Subcutaneous preadipocyte (primary cell): ENCODE results near the gene NAGLU. TPM values are rescaled to one million over a fixed set of nuclear protein-coding genes. Genes with fewer than 3 reads are reported as not detected.

Experiments
- small RNA-seq: library from RNA; depleted of rRNA; stranded (forward); fragments of <200 nt; gene quantifications from one replicate; pipeline ENCODE3, GENCODE V24; 2012
- total RNA-seq: library from RNA; depleted of rRNA; stranded (reverse); fragments of >200 nt; gene quantifications from 2 replicates; pipeline ENCODE4 v1.2.3, GENCODE V29; 2012

The NAGLU gene
- total RNA-seq, result 25.4 and 29.1 TPM in 2 replicates

GRCh38 chr17:42536048-42536371 is at the start of gene NAGLU:
Gene NAGLU, plus strand, starts transcription at chr17:42536241. Its CDS starts 32 bp downstream, at chr17:42536273.

GRCh38 chr17:42552736-42553135 is 16.7 kb downstream of the NAGLU start, which contains the start of gene HSD17B1:
Gene HSD17B1, plus strand, starts transcription at chr17:42552923. Its CDS starts 11 bp downstream, at chr17:42552934.

GRCh38 chr17:42561897-42562387 is 25.9 kb downstream of the NAGLU start, which contains the start of gene COASY:
Gene COASY, plus strand, starts transcription at chr17:42562148. Its CDS starts 475 bp downstream, at chr17:42562623.

GRCh38 chr17:42566883-42567573 is 31.0 kb downstream of the NAGLU start, which contains the start of gene MLX:
Gene MLX, plus strand, starts transcription at chr17:42567100. Its CDS starts 25 bp downstream, at chr17:42567125.

GRCh38 chr17:42577532-42578281 is 41.7 kb downstream of the NAGLU start, which contains the start of gene PSMC3IP:
Gene PSMC3IP, minus strand, starts transcription at chr17:42577729. Its CDS starts 43 bp downstream, at chr17:42577686.

Small RNAs within 50 kb of the gene (small RNA-seq; reads per million reads assigned to genes)
- gene MIR548AT, result 0.08 reads per million

Other genes with a start within 250 kb of the NAGLU start
- 9.6 and 19.1 TPM in 2 replicates for gene STAT5A, start 247.7 kb upstream of the NAGLU start, total RNA-seq
- 79.4 and 92.6 TPM in 2 replicates for gene STAT3, start 147.8 kb upstream of the NAGLU start, total RNA-seq
- gene CAVIN1, start 113.0 kb upstream of the NAGLU start, total RNA-seq, result 515 and 628 TPM in 2 replicates
- gene ATP6V0A1, start 77.4 kb upstream of the NAGLU start, total RNA-seq, result 59.9 and 60.8 TPM in 2 replicates
- 1.5 and 4.3 TPM in 2 replicates for gene HSD17B1, start 16.7 kb downstream of the NAGLU start, total RNA-seq
- gene COASY, start 25.9 kb downstream of the NAGLU start, total RNA-seq, result 16.9 and 26.0 TPM in 2 replicates
- gene MLX, start 30.9 kb downstream of the NAGLU start, total RNA-seq, result 37.5 and 47.7 TPM in 2 replicates
- gene PSMC3IP, start 41.5 kb downstream of the NAGLU start, total RNA-seq, result 5.1 and 8.0 TPM in 2 replicates
- 41.5 and 53.2 TPM in 2 replicates for gene RETREG3, start 73.1 kb downstream of the NAGLU start, total RNA-seq
- 55.9 and 60.2 TPM in 2 replicates for gene TUBG1, start 73.4 kb downstream of the NAGLU start, total RNA-seq
- gene TUBG2, start 123.0 kb downstream of the NAGLU start, total RNA-seq, result 12.9 TPM in 2 replicates
- 11.8 and 12.9 TPM in 2 replicates for gene PLEKHH3, start 140.8 kb downstream of the NAGLU start, total RNA-seq
- 2.2 and 3.9 TPM in 2 replicates for gene CCR10, start 145.6 kb downstream of the NAGLU start, total RNA-seq
- 15.8 and 16.8 TPM in 2 replicates for gene CNTNAP1, start 146.3 kb downstream of the NAGLU start, total RNA-seq
- 26.5 and 26.6 TPM in 2 replicates for gene EZH1, start 208.8 kb downstream of the NAGLU start, total RNA-seq
- gene RAMP2, start 225.0 kb downstream of the NAGLU start, total RNA-seq, result 0.73 TPM in 1 of 2 replicates, not detected in the other
- gene VPS25, start 237.2 kb downstream of the NAGLU start, total RNA-seq, result 50.6 and 55.1 TPM in 2 replicates
- 0.59 TPM in 1 of 2 replicates, not detected in the other for gene WNK4, start 244.4 kb downstream of the NAGLU start, total RNA-seq